ENCODE measurements around the gene MUC6. TPM values are rescaled to one million over a fixed set of nuclear protein-coding genes. Genes with fewer than 3 reads are reported as not detected.

The MUC6 gene
- total RNA-seq, 4 donors from 2014 or later, result under 0.01 to 2.7 (median under 0.01) TPM; not detected in 1

DNA sequence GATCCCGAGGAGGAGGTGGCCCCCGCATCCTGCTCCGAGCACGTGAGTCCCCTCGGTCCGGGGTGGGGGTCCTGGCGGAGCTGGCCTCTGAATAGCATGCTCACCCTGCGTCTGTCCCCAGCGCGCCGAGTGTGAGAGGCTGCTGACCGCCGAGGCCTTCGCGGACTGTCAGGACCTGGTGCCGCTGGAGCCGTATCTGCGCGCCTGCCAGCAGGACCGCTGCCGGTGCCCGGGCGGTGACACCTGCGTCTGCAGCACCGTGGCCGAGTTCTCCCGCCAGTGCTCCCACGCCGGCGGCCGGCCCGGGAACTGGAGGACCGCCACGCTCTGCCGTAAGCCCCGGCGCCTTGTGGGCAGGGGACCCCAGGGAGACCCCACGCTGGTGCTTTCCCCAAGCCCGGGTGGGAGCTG, 41.7 kb upstream of the MUC6 start:
- H3K27ac ChIP-seq, result no peak overlapping the region
- TF ChIP-seq, protein P1, sequence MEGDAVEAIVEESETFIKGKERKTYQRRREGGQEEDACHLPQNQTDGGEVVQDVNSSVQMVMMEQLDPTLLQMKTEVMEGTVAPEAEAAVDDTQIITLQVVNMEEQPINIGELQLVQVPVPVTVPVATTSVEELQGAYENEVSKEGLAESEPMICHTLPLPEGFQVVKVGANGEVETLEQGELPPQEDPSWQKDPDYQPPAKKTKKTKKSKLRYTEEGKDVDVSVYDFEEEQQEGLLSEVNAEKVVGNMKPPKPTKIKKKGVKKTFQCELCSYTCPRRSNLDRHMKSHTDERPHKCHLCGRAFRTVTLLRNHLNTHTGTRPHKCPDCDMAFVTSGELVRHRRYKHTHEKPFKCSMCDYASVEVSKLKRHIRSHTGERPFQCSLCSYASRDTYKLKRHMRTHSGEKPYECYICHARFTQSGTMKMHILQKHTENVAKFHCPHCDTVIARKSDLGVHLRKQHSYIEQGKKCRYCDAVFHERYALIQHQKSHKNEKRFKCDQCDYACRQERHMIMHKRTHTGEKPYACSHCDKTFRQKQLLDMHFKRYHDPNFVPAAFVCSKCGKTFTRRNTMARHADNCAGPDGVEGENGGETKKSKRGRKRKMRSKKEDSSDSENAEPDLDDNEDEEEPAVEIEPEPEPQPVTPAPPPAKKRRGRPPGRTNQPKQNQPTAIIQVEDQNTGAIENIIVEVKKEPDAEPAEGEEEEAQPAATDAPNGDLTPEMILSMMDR (IDR thresholded peaks at IDR 0.05), result no peak
- TF ChIP-seq POLR2A (IDR thresholded peaks at IDR 0.05), result no peak
- TF ChIP-seq EP300 (IDR thresholded peaks at IDR 0.05), result no peak
- H3K27me3 ChIP-seq, result peaks cover 0 to 6% of the 10 kb centered on the region in 2 donors
- H3K36me3 ChIP-seq, result no peaks in the 10 kb centered on the region
- no peak overlapping the region for H3K4me3 ChIP-seq
- no peaks in the 10 kb centered on the region for H3K9me3 ChIP-seq
- H3K4me1 ChIP-seq, result peaks cover 0 to 9% (median 0%) of the 10 kb centered on the region in 4 donors
- no peak for DNase-seq (ENCODE audit: low spot score in 2 of 2)
- WGBS, 2 donors, result 83% methylated on average over 28 of the region's 39 CpGs; no CpG with 5 or more reads in 1 of the 2 donors

DNA sequence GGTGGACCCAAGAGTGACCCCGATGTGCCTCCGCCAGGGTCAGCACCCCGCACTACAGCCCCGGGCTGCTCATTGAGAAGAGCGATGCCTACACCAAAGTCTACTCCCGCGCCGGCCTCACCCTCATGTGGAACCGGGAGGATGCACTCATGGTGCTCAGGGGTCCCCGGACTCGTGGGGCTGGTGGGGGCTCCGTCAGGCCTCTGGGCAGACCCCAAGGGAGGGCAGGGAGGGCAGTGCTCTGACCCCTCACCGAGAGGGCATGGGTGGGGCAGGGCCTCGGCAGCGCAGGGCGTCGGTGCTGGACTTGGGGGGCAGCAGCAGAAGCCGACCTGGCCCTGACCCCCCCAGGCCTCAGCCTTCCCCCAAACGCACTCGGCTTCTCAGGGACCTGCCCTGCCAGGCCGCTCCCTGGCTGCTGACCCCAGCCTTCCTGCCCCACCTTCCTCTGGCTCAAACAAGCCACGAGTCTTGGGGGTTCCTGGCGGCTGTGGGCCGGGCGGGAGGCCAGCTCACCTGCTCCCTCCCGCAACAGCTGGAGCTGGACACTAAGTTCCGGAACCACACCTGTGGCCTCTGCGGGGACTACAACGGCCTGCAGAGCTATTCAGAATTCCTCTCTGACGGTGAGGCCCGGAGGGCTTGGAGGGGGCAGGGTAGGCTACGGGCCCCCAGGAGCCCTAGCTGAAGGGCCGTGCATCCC, 41.0 kb upstream of the MUC6 start:
- no peaks in the 10 kb centered on the region for H3K36me3 ChIP-seq
- H3K27ac ChIP-seq, result no peak overlapping the region
- DNase-seq (ENCODE audit: low spot score in 2 of 2), result no peak
- TF ChIP-seq EP300 (IDR thresholded peaks at IDR 0.05) (no peak), POLR2A (IDR thresholded peaks at IDR 0.05) (no peak)
- TF ChIP-seq, protein P1 (IDR thresholded peaks at IDR 0.05), result no peak
- H3K27me3 ChIP-seq, result peaks cover 0 to 7% of the 10 kb centered on the region in 2 donors
- WGBS, 2 donors, result 74 to 78% methylated on average over 22 to 26 of the region's 33 CpGs
- H3K4me3 ChIP-seq, result no peak overlapping the region
- peaks cover 0 to 14% (median 0%) of the 10 kb centered on the region in 4 donors for H3K4me1 ChIP-seq
- no peaks in the 10 kb centered on the region for H3K9me3 ChIP-seq

DNA sequence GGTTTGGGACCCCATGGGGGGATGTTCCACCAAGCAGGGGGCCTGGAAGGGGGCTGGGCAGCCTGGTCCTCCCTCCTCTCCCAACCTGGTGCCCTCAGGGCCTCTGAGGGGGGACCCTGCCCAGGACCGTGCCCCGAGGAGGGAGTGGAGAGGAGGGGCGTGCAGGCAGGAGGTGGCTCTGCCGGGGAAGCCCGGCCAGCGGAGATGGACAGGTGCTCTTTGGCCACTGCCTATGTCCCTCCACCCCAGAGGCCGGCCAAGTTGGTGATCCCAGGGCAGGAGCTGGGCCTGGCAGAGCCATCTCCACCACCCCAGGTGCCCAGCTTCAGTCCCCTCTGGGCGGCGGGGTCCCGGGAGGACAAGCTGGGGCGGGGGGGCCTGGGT, 40.5 kb upstream of the MUC6 start:
- H3K27me3 ChIP-seq, result peaks cover 0 to 13% of the 10 kb centered on the region in 2 donors
- TF ChIP-seq, protein P1 (IDR thresholded peaks at IDR 0.05), result no peak
- no peak for TF ChIP-seq POLR2A (IDR thresholded peaks at IDR 0.05)
- no peak for TF ChIP-seq EP300 (IDR thresholded peaks at IDR 0.05)
- H3K4me3 ChIP-seq, result no peak overlapping the region
- H3K4me1 ChIP-seq, result peaks cover 0 to 14% (median 0%) of the 10 kb centered on the region in 4 donors
- no peak overlapping the region for H3K27ac ChIP-seq
- DNase-seq (ENCODE audit: low spot score in 2 of 2), result peak in 1 of 2 donors; percentile 7
- 73 to 83% methylated on average over 6 to 7 of the region's 11 CpGs for WGBS, 2 donors
- no peaks in the 10 kb centered on the region for H3K9me3 ChIP-seq
- H3K36me3 ChIP-seq, result no peaks in the 10 kb centered on the region

DNA sequence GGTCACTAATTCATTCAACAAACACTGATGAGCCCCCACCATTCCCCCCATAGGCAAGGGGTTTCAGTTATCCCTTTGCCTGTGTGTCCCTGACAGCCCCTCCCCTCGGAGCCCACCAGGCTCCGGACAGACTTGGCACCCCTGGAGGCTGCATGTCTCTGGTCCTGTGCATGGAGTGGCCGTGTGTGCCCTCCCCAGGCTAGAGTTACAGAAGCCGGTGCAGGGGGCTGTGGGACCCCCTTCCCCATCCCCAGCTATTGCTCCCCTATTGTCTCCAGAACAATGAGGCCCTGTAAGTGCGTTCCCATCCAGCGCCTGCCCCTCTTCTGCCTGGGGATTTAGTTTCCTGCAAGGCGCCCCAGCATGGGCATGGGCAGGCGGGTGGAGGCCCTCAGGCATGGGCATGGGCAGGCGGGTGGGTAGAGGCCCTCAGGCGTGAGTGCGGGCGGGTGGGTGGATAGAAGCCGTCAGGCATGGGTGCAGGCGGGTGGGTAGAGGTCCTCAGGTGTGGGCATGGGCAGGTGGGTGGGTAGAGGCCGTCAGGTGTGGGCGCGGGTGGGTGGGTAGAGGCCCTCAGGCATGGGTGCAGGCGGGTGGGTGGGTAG, 39.6 kb upstream of the MUC6 start:
- TF ChIP-seq, protein P1 (IDR thresholded peaks at IDR 0.05), result no peak
- no peak for TF ChIP-seq EP300 (IDR thresholded peaks at IDR 0.05)
- H3K4me3 ChIP-seq, result no peak overlapping the region
- H3K4me1 ChIP-seq, result peaks cover 0 to 14% (median 0%) of the 10 kb centered on the region in 4 donors
- no peaks in the 10 kb centered on the region for H3K9me3 ChIP-seq
- 68 to 69% methylated on average over 12 of the region's 18 CpGs for WGBS, 2 donors
- H3K36me3 ChIP-seq, result no peaks in the 10 kb centered on the region
- DNase-seq (ENCODE audit: low spot score in 2 of 2), result peak in 1 of 2 donors; percentile 3
- no peak overlapping the region for H3K27ac ChIP-seq
- peaks cover 0 to 13% of the 10 kb centered on the region in 2 donors for H3K27me3 ChIP-seq

DNA sequence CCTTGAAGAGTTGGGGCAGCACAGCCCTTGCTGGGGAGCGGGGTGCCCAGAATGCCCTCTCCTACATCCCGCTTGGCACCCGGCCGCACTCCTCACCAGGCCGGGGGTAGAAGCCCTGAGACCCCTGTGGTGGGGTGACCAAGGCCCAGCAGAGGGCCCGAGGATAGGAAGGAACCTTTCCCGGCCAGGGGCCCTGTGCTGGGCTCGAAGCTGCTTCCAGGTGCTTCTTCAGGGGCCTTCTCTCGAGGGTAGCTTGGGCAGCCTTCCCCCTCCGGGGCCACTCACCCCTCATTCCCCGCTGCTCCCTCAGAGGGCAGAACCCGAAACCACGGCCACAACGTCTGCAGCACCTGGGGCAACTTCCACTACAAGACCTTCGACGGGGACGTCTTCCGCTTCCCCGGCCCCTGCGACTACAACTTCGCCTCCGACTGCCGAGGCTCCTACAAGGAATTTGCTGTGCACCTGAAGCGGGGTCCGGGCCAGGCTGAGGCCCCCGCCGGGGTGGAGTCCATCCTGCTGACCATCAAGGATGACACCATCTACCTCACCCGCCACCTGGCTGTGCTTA, 38.9 kb upstream of the MUC6 start:
- Histone ChIP-seq H3K27me3 (peaks cover 0 to 13% of the 10 kb centered on the region in 2 donors), H3K4me3 (no peak overlapping the region), H3K36me3 (no peaks in the 10 kb centered on the region), H3K27ac (no peak overlapping the region), H3K4me1 (peaks cover 0 to 14% (median 0%) of the 10 kb centered on the region in 4 donors), H3K9me3 (no peaks in the 10 kb centered on the region)
- TF ChIP-seq POLR2A (IDR thresholded peaks at IDR 0.05) (no peak), EP300 (IDR thresholded peaks at IDR 0.05) (no peak)
- TF ChIP-seq, protein P1 (IDR thresholded peaks at IDR 0.05), result no peak
- 87 to 93% methylated on average over 19 to 23 of the region's 28 CpGs for WGBS, 2 donors
- peak in 1 of 2 donors; percentile 8 for DNase-seq (ENCODE audit: low spot score in 2 of 2)
